A673 (cell line): ENCODE data around the gene CSNK2B. TPM values are rescaled to one million over a fixed set of nuclear protein-coding genes. Genes with fewer than 3 reads are reported as not detected.

Source experiments
- BruUV-seq: library from RNA; stranded (reverse); fragments of 400-500 nt; replicated peaks from 2 replicates; lab custom pipeline; 2021; lab: Mats Ljungman, UMichigan
- CTCF ChIA-PET: fragments of 300-600 bp; sonication (Branson Sonifier 250); formaldehyde crosslinking; loops from one replicate; lab custom pipeline; 2022; ENCODE audit warnings: antibody characterized with exemption; lab: Charles Lee
- POLR2A ChIA-PET: fragments of 300-600 bp; sonication (Branson Sonifier 250); formaldehyde crosslinking; loops from one replicate; lab custom pipeline; 2022; ENCODE audit warnings: antibody characterized with exemption; ENCODE audit not compliant: low non-redundant PET; lab: Charles Lee
- DNase-seq: peaks from one replicate; pipeline ENCODE4 v3.0.0-alpha.2; 2015; ENCODE audit warnings: low spot score
- H3K27ac ChIP-seq: fragments of 200-600 bp; sonication (generic); 2 replicates; pipeline ENCODE4 v1.5.1; 2016; ENCODE audit warnings: mixed run types, low read depth, mild to moderate bottlenecking, mixed read lengths, antibody characterized with exemption, low read length; ENCODE audit not compliant: poor library complexity, severe bottlenecking
- H3K27me3 ChIP-seq: fragments of 200-600 bp; sonication (generic); replicated peaks from 2 replicates; pipeline ENCODE4 v1.6.1; 2017; ENCODE audit warnings: mixed run types, low read depth, mild to moderate bottlenecking, mixed read lengths, antibody characterized with exemption, low read length; ENCODE audit not compliant: insufficient read depth, poor library complexity
- H3K36me3 ChIP-seq: fragments of 200-600 bp; sonication (generic); 2 replicates; pipeline ENCODE4 v1.6.1; 2016; ENCODE audit warnings: mixed run types, mild to moderate bottlenecking, mixed read lengths, antibody characterized with exemption, low read length; ENCODE audit not compliant: insufficient read depth, poor library complexity, severe bottlenecking
- H3K4me1 ChIP-seq: fragments of 200-600 bp; sonication (generic); 2 replicates; pipeline ENCODE4 v1.6.1; 2017; ENCODE audit warnings: mixed run types, mild to moderate bottlenecking, mixed read lengths, antibody characterized with exemption, low read length; ENCODE audit not compliant: insufficient read depth, poor library complexity, severe bottlenecking
- H3K4me3 ChIP-seq: fragments of 200-600 bp; sonication (generic); 2 replicates; pipeline ENCODE4 v1.5.1; 2016; ENCODE audit warnings: low read depth, mixed run types, mild to moderate bottlenecking, mixed read lengths, low read length; ENCODE audit not compliant: poor library complexity, severe bottlenecking
- H3K9me3 ChIP-seq: fragments of 200-600 bp; sonication (generic); 2 replicates; pipeline ENCODE4 v1.6.1; 2016; ENCODE audit warnings: mixed run types, low read depth, mild to moderate bottlenecking, mixed read lengths, antibody characterized with exemption, low read length; ENCODE audit not compliant: poor library complexity, severe bottlenecking
- CTCF ChIP-seq: fragments of 300-800, 200-600 bp; sonication (generic); conservative IDR thresholded peaks from 2 replicates; pipeline ENCODE4 v1.5.1; 2017; ENCODE audit warnings: low read depth, mild to moderate bottlenecking, antibody characterized with exemption, low read length, moderate library complexity, mixed read lengths
- EZH2 ChIP-seq: fragments of 200-600 bp; sonication (generic); IDR thresholded peaks from 2 replicates; pipeline ENCODE4 v1.6.1; 2017; ENCODE audit warnings: borderline replicate concordance, low read depth, mild to moderate bottlenecking, mixed read lengths, antibody characterized with exemption, low read length; ENCODE audit not compliant: poor library complexity, severe bottlenecking
- intact Hi-C: fragments of 100-400 bp; cut with micrococcal nuclease; formaldehyde crosslinking; loops from one replicate; pipeline ENCODE4 v1.10.0; 2022; ENCODE audit not compliant: unreplicated experiment
- total RNA-seq: library from RNA; stranded (reverse); gene quantifications from 2 replicates; pipeline ENCODE4 v1.2.3, GENCODE V29; 2021

Gene CSNK2B
- total RNA-seq, 1 experiment from 2014 or later: 253 TPM

- peaks cover 7% of the 10 kb centered on the region for H3K4me1 ChIP-seq
- no peaks in the 10 kb centered on the region for H3K9me3 ChIP-seq
- H3K36me3 ChIP-seq: no peaks in the 10 kb centered on the region
- CTCF ChIA-PET: no interaction called here
- DNase-seq: peak; percentile 100
- POLR2A ChIA-PET: interaction anchor here (0.5 to 1.0 kb wide), 7 partner anchors 22 to 1092 kb away, joined by 3 to 6 read pairs (median 3); partner anchors contain the start of genes DXO, LSM2 and LY6G5C
- H3K27me3 ChIP-seq: no peaks in the 10 kb centered on the region
- TF ChIP-seq CTCF (no peak), EZH2 (no peak)
- BruUV-seq: no TSS peak
- H3K4me3 ChIP-seq: peak within 1 kb of the TSS; percentile 71
- H3K27ac ChIP-seq: peak within 1 kb of the TSS; percentile 97
- intact Hi-C loops: no loop called here
Observed at GRCh38 chr6:31702819-31703716, 37.2 kb downstream of the CSNK2B start, which contains the start of gene ABHD16A. TSS of gene ABHD16A (minus strand) at chr6:31703324. CDS start at chr6:31703281, 43 bp downstream.

- ChIA-PET POLR2A (interaction anchor here (0.6 kb wide), 1 partner anchor 1059 kb away, joined by 8 read pairs; the partner anchor contains the start of gene C6orf136), CTCF (interaction anchor here (0.6 kb wide), 1 partner anchor 25 kb away, joined by 6 read pairs; no protein-coding TSS in a partner anchor)
- no peak for TF ChIP-seq CTCF
Observed at GRCh38 chr6:31705931-31706330, 40.1 kb downstream of the CSNK2B start.

GRCh38 chr6:31706599-31706998 lies 40.7 kb downstream of the CSNK2B start, which contains the start of gene LY6G6F:
TSS of gene LY6G6F (plus strand) at chr6:31706866. CDS start at chr6:31706907, 41 bp downstream.
- Histone ChIP-seq H3K27ac (no peak within 1 kb of the TSS), H3K4me3 (no peak within 1 kb of the TSS), H3K27me3 (no peaks in the 10 kb centered on the region), H3K4me1 (peaks cover 4% of the 10 kb centered on the region), H3K36me3 (no peaks in the 10 kb centered on the region), H3K9me3 (no peaks in the 10 kb centered on the region)
- DNase-seq: no peak
- no peak for TF ChIP-seq EZH2
- TF ChIP-seq CTCF: no peak
- POLR2A ChIA-PET: no interaction called here
- CTCF ChIA-PET: no interaction called here
- BruUV-seq: no TSS peak
- intact Hi-C loops: no loop called here

More at GRCh38 chr6:31705931-31706330, 40.1 kb downstream of the CSNK2B start:
- H3K4me3 ChIP-seq: no peak overlapping the region
- peaks cover 7% of the 10 kb centered on the region for H3K4me1 ChIP-seq
- DNase-seq: no peak
- BruUV-seq: no TSS peak
- intact Hi-C loops: no loop called here
- no peaks in the 10 kb centered on the region for H3K36me3 ChIP-seq
- no peak overlapping the region for H3K27ac ChIP-seq
- H3K9me3 ChIP-seq: no peaks in the 10 kb centered on the region
- no peaks in the 10 kb centered on the region for H3K27me3 ChIP-seq
